Cardiac muscle cell (in vitro differentiated cells and primary cell): ENCODE data around the gene ZAR1L. TPM values are rescaled to one million over a fixed set of nuclear protein-coding genes. Genes with fewer than 3 reads are reported as not detected.
A peak's percentile ranks its signal among the peaks of the same experiment; 100 is the strongest.

ENCODE experiments used
- DNase-seq, 2 donors: peaks; one replicate each; pipeline versions ENCODE4 v3.0.0 to v3.0.0-alpha.2; 2010 to 2017; ENCODE audit warnings: low read depth in 1 of 2, low spot score in 1 of 2
- H3K27ac ChIP-seq: fragments of 200-600 bp; sonication (generic); 2 replicates; pipeline ENCODE4 v1.5.1; 2016
- H3K27me3 ChIP-seq: fragments of 200-600 bp; sonication (generic); 2 replicates; pipeline ENCODE4 v1.6.0; 2016; ENCODE audit warnings: control low read depth
- H3K36me3 ChIP-seq: fragments of 200-600 bp; sonication (generic); 2 replicates; pipeline ENCODE4 v1.5.1; 2016; ENCODE audit warnings: control low read depth
- H3K4me1 ChIP-seq: fragments of 200-600 bp; sonication (generic); 2 replicates; pipeline ENCODE4 v1.8.1; 2017; ENCODE audit warnings: low read depth, mild to moderate bottlenecking, mixed run types
- H3K4me3 ChIP-seq: fragments of 200-600 bp; sonication (generic); 2 replicates; pipeline ENCODE4 v1.5.1; 2016; ENCODE audit warnings: mild to moderate bottlenecking
- H3K9me3 ChIP-seq: fragments of 200-600 bp; sonication (generic); 2 replicates; pipeline ENCODE4 v1.5.1; 2017; ENCODE audit warnings: low read depth, mild to moderate bottlenecking, control low read depth
- CTCF ChIP-seq: IDR thresholded peaks from 2 replicates; pipeline ENCODE4 v1.5.1; 2012; ENCODE audit warnings: low read depth, mild to moderate bottlenecking, low read length
- polyA plus RNA-seq: library from polyadenylated mRNA; unstranded; fragments of >200 nt; fragmentation: Nextera tagmentation; extraction: Ambion mirVana; gene quantifications from 2 replicates; pipeline ENCODE4 v1.2.1, GENCODE V29; 2016
- total RNA-seq: library from RNA; depleted of rRNA; stranded (reverse); fragments of >200 nt; gene quantifications from 2 replicates; pipeline ENCODE4 v1.2.3, GENCODE V29; 2016

Gene ZAR1L
- total and polyA plus RNA-seq, 2 experiments from 2014 or later, result not detected

- Histone ChIP-seq H3K27me3 (peaks cover 4% of the 10 kb centered on the region), H3K27ac (no peak overlapping the region), H3K36me3 (no peaks in the 10 kb centered on the region), H3K4me1 (no peaks in the 10 kb centered on the region), H3K4me3 (no peak overlapping the region), H3K9me3 (no peaks in the 10 kb centered on the region)
- TF ChIP-seq CTCF, result no peak
- DNase-seq, result no peak
Observed at GRCh38 chr13:32300406-32300805, 14.8 kb downstream of the ZAR1L start.

DNA sequence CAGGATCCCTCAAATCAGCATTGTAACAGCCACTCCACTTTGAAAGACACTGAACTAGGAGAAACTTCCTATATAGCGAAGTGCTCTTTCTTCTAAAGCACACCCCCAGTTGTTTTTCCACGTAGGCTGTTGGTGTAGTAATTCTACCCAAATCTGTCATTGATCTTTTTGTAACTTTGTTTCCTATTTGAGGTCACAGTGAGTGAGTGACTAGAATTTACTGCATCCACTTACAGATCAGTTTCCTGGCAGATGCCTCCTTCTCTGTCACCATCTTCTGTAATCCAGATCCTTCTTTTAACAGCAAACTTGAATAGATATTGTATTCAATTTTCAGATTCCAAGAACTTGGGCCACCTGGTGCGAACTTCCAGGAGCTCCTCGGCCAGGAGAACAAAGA, 15.3 kb downstream of the ZAR1L start:
- Histone ChIP-seq H3K4me1 (no peaks in the 10 kb centered on the region), H3K4me3 (no peak overlapping the region), H3K9me3 (no peaks in the 10 kb centered on the region), H3K36me3 (no peaks in the 10 kb centered on the region), H3K27me3 (peaks cover 4% of the 10 kb centered on the region), H3K27ac (no peak overlapping the region)
- no peak for DNase-seq
- TF ChIP-seq CTCF, result no peak

DNA sequence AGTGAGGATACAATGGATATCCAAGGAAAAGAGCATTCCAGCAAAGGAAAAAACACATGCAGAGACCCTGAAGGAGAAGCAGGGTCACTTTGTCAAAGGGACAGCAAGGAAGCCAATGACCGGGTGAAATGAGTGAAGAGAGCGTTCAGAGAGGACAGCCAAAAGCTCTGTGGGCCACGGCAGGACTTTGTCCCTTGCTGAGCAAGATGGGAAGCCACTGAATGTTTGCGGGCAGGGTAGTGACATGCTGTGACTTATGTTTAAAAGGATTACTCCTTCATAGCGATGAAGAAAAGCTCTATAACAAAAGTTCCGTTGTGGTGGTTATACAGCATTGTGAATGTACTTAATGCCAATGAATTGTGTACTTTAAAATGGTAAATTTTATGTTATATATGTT, 16.5 kb downstream of the ZAR1L start:
- DNase-seq, result no peak
- Histone ChIP-seq H3K36me3 (no peaks in the 10 kb centered on the region), H3K4me1 (no peaks in the 10 kb centered on the region), H3K27ac (no peak overlapping the region), H3K9me3 (no peaks in the 10 kb centered on the region), H3K27me3 (peaks cover 4% of the 10 kb centered on the region), H3K4me3 (no peak overlapping the region)
- no peak for TF ChIP-seq CTCF

DNA sequence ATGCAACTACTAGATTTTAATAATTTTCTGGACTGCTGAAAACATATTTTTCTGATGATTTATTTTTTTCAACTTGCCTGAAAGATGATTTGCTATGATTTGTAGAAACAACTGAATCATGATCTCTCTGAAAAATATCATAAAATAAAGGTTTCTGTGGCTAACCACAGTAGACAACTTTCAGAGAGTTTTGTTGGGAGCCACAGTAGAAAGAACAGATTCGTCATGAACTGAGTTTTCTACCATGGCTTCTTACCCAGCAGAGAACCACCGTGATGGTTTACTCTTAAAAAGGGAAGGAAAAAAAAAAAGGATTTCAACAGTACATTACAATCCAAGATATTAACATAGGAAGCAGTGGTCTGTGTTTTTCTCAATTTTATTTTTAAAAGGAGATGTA, 18.0 kb downstream of the ZAR1L start:
- Histone ChIP-seq H3K27ac (no peak overlapping the region), H3K27me3 (peaks cover 4% of the 10 kb centered on the region), H3K4me1 (no peaks in the 10 kb centered on the region), H3K9me3 (no peaks in the 10 kb centered on the region), H3K36me3 (no peaks in the 10 kb centered on the region), H3K4me3 (no peak overlapping the region)
- DNase-seq, result no peak
- TF ChIP-seq CTCF, result no peak

DNA sequence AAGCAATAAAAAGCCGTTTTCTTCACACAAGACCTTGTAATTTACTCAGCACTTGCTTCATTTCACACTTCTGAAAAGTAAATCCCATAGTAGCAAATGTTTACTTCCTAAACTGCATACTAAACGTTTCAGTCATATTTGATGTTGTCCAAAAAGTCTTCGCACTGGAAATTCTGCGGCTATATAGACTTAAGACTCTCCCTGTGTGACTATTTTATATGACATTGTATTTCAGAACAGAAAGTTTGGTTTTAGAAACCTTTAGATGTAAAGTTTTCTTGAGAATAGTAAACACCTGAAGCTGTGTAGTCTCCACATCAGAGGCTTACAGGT, 29.6 kb downstream of the ZAR1L start:
- Histone ChIP-seq H3K27me3 (no peaks in the 10 kb centered on the region), H3K9me3 (no peaks in the 10 kb centered on the region), H3K36me3 (no peaks in the 10 kb centered on the region), H3K27ac (peak overlapping the region; percentile 59), H3K4me3 (no peak overlapping the region), H3K4me1 (peaks cover 19% of the 10 kb centered on the region)
- no peak for DNase-seq
- TF ChIP-seq CTCF, result no peak
